ENCODE results near the gene HEG1.

The HEG1 gene

GRCh38 chr3:124973290-124973689, 82.5 kb downstream of the HEG1 start:
- no peak overlapping the region for H3K4me3 ChIP-seq (ENCODE audit: low read depth in 1 of 2, low read length in 2 of 2)
- H3K4me1 ChIP-seq (ENCODE audit: control insufficient read depth in 1 of 2, insufficient read depth in 2 of 2, low read length in 2 of 2): peaks cover 25 to 52% of the 10 kb centered on the region in 2 donors
- peaks cover 0 to 10% of the 10 kb centered on the region in 2 donors for H3K36me3 ChIP-seq (ENCODE audit: control insufficient read depth in 1 of 2, insufficient read depth in 2 of 2, low read length in 2 of 2)
- H3K27me3 ChIP-seq (ENCODE audit: control insufficient read depth in 1 of 2, insufficient read depth in 2 of 2, low read length in 2 of 2): no peaks in the 10 kb centered on the region
- H3K27ac ChIP-seq (ENCODE audit: low read depth, low read length): no peak overlapping the region
- H3K9me3 ChIP-seq (ENCODE audit: control insufficient read depth in 1 of 2, low read length in 2 of 2): no peaks in the 10 kb centered on the region
- no peak overlapping the region for H3K9ac ChIP-seq (ENCODE audit: low read depth in 1 of 2, low read length in 2 of 2)

- Histone ChIP-seq H3K9ac (ENCODE audit: low read depth in 1 of 2, low read length in 2 of 2) (peak overlapping the region in 1 of 2 donors; percentile 53), H3K4me3 (ENCODE audit: low read depth in 1 of 2, low read length in 2 of 2) (no peak overlapping the region), H3K27me3 (ENCODE audit: control insufficient read depth in 1 of 2, insufficient read depth in 2 of 2, low read length in 2 of 2) (no peaks in the 10 kb centered on the region), H3K4me1 (ENCODE audit: control insufficient read depth in 1 of 2, insufficient read depth in 2 of 2, low read length in 2 of 2) (peaks cover 25 to 52% of the 10 kb centered on the region in 2 donors), H3K36me3 (ENCODE audit: control insufficient read depth in 1 of 2, insufficient read depth in 2 of 2, low read length in 2 of 2) (peaks cover 0 to 8% of the 10 kb centered on the region in 2 donors), H3K27ac (ENCODE audit: low read depth, low read length) (peak overlapping the region; percentile 76), H3K9me3 (ENCODE audit: control insufficient read depth in 1 of 2, low read length in 2 of 2) (no peaks in the 10 kb centered on the region)
Measured at GRCh38 chr3:124972457-124972856, 83.3 kb downstream of the HEG1 start.

DNA sequence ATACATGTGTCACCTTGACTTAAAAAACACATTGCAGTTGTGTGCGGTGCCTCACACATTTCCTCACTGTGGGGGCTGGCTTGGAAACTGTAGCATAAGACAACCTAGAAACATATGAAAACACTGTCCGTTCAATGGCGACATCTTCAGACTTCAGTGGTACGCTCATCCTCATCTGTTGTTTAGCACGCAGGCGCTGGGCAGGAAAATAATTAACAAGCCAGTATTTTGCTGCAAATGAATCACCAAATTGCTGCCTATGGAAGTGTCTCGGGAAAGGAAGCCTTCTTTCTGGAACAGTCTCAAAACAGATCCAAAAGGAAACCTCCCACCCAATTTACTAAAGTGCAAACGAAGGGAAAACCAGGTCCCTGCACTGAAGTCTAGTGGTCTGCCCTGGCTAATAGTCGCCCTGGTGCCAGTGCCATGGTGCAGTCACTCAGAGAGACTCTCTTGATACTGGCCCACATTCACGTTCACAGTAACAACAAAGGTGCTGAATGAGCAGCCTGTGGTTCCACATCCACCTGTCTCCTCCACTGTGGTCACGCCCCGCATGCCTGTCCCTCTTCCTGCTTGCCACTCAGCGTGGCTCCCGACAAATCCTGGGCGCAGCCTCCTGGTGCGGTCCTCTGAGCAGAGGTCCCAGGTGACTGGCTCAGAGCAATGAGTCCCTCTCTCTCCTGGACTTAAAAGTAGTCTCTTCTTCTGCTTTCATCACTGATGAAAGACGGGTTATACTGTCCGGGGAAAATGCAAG, 85.7 kb downstream of the HEG1 start:
- no peak overlapping the region for H3K4me3 ChIP-seq (ENCODE audit: low read depth in 1 of 2, low read length in 2 of 2)
- no peaks in the 10 kb centered on the region for H3K27me3 ChIP-seq (ENCODE audit: control insufficient read depth in 1 of 2, insufficient read depth in 2 of 2, low read length in 2 of 2)
- peaks cover 0 to 8% of the 10 kb centered on the region in 2 donors for H3K36me3 ChIP-seq (ENCODE audit: control insufficient read depth in 1 of 2, insufficient read depth in 2 of 2, low read length in 2 of 2)
- no peaks in the 10 kb centered on the region for H3K9me3 ChIP-seq (ENCODE audit: control insufficient read depth in 1 of 2, low read length in 2 of 2)
- no peak overlapping the region for H3K27ac ChIP-seq (ENCODE audit: low read depth, low read length)
- peak overlapping the region in 1 of 2 donors; percentile 6 for H3K9ac ChIP-seq (ENCODE audit: low read depth in 1 of 2, low read length in 2 of 2)
- H3K4me1 ChIP-seq (ENCODE audit: control insufficient read depth in 1 of 2, insufficient read depth in 2 of 2, low read length in 2 of 2): peaks cover 25 to 59% of the 10 kb centered on the region in 2 donors

DNA sequence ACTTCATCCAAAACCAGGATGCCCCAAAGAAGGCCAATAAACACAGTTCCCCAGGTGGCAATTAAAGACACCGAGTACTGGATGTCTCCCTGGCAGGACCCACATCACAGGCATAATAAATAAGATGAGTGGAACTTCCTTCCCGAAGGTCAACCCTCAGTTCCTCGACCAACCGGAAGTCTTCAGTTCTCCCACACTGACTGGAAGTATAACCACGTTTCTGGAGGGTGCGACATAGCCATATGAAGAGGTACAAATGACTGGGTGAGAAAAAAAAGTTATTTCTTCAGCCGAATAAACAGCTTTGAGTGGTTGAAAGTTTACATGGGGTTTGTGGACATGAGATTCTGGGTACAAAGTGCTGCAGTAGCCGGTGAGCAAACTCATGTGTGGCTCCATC, 86.6 kb downstream of the HEG1 start:
- Histone ChIP-seq H3K27me3 (ENCODE audit: control insufficient read depth in 1 of 2, insufficient read depth in 2 of 2, low read length in 2 of 2) (no peaks in the 10 kb centered on the region), H3K9ac (ENCODE audit: low read depth in 1 of 2, low read length in 2 of 2) (no peak overlapping the region), H3K9me3 (ENCODE audit: control insufficient read depth in 1 of 2, low read length in 2 of 2) (no peaks in the 10 kb centered on the region), H3K27ac (ENCODE audit: low read depth, low read length) (no peak overlapping the region), H3K4me1 (ENCODE audit: control insufficient read depth in 1 of 2, insufficient read depth in 2 of 2, low read length in 2 of 2) (peaks cover 24 to 57% of the 10 kb centered on the region in 2 donors), H3K36me3 (ENCODE audit: control insufficient read depth in 1 of 2, insufficient read depth in 2 of 2, low read length in 2 of 2) (peaks cover 0 to 8% of the 10 kb centered on the region in 2 donors), H3K4me3 (ENCODE audit: low read depth in 1 of 2, low read length in 2 of 2) (no peak overlapping the region)

DNA sequence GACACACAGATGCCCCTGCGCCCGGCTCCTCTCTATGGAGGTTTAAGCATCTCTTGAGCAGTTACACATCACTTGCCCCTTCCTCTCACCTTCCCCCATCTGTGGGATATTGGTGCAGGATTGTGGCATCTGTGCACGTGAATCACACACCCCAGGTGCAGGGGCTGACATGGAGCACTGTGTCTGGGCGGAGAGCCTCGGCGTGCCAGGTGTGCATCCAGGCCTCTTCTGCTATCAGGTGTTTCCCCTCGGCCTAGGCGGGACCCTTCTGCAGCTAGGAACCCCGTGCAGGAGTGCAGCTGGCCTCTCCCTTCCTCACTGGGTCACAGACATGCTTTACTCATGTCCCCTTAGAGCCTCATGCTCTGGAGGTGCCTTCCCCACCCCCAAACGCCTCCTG, 87.8 kb downstream of the HEG1 start:
- Histone ChIP-seq H3K4me3 (ENCODE audit: low read depth in 1 of 2, low read length in 2 of 2) (no peak overlapping the region), H3K27me3 (ENCODE audit: control insufficient read depth in 1 of 2, insufficient read depth in 2 of 2, low read length in 2 of 2) (no peaks in the 10 kb centered on the region), H3K27ac (ENCODE audit: low read depth, low read length) (no peak overlapping the region), H3K4me1 (ENCODE audit: control insufficient read depth in 1 of 2, insufficient read depth in 2 of 2, low read length in 2 of 2) (peaks cover 21 to 54% of the 10 kb centered on the region in 2 donors), H3K9ac (ENCODE audit: low read depth in 1 of 2, low read length in 2 of 2) (no peak overlapping the region), H3K36me3 (ENCODE audit: control insufficient read depth in 1 of 2, insufficient read depth in 2 of 2, low read length in 2 of 2) (peaks cover 0 to 8% of the 10 kb centered on the region in 2 donors), H3K9me3 (ENCODE audit: control insufficient read depth in 1 of 2, low read length in 2 of 2) (no peaks in the 10 kb centered on the region)

DNA sequence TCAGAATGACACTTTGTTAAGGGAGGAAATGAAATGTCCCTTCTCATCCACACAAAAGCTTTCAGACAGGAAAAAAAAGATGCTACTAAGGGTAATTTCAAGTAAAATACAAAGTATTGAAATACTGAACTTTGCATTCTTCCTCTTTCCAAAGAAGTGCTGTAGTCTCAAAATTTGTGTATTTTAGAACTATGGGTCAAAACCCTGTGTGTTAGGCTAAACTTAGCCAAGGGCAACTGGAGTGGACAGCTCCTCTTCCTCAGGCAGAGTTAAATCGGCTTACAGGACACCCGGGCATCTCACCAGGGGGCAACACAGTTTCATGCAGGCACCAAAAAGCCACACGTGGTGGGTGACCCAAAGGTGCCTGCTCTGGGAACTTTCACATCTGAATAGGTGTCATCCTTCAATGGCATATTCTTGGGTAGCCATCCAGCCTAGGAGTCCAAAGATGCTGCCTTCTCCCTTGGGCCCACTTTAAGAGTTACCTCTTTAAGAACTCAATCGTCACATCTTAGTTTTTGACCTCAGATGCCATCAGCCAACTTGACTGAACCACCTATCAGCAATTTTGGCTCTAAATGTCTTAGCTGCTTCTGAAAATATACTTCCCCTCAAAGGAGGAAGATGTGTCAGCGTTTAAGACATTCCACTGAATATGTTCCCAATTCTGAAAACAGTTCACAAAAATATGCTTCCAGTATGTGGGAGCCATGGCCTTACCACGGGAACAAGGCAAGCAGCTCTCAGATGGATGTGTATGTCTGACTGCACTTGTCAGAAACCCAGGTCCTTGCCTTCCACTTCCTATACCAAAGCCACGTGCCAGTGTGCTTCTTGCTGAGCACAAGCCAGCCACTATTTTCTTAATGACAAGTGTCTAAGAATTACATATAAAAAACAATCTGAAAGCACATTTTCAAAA, 89.0 kb downstream of the HEG1 start:
- Histone ChIP-seq H3K27me3 (ENCODE audit: control insufficient read depth in 1 of 2, insufficient read depth in 2 of 2, low read length in 2 of 2) (no peaks in the 10 kb centered on the region), H3K9me3 (ENCODE audit: control insufficient read depth in 1 of 2, low read length in 2 of 2) (no peaks in the 10 kb centered on the region), H3K9ac (ENCODE audit: low read depth in 1 of 2, low read length in 2 of 2) (no peak overlapping the region), H3K36me3 (ENCODE audit: control insufficient read depth in 1 of 2, insufficient read depth in 2 of 2, low read length in 2 of 2) (peaks cover 0 to 8% of the 10 kb centered on the region in 2 donors), H3K27ac (ENCODE audit: low read depth, low read length) (no peak overlapping the region), H3K4me1 (ENCODE audit: control insufficient read depth in 1 of 2, insufficient read depth in 2 of 2, low read length in 2 of 2) (peaks cover 24 to 61% of the 10 kb centered on the region in 2 donors), H3K4me3 (ENCODE audit: low read depth in 1 of 2, low read length in 2 of 2) (no peak overlapping the region)

- Histone ChIP-seq H3K27me3 (ENCODE audit: control insufficient read depth in 1 of 2, insufficient read depth in 2 of 2, low read length in 2 of 2) (no peaks in the 10 kb centered on the region), H3K9me3 (ENCODE audit: control insufficient read depth in 1 of 2, low read length in 2 of 2) (no peaks in the 10 kb centered on the region), H3K4me3 (ENCODE audit: low read depth in 1 of 2, low read length in 2 of 2) (no peak overlapping the region), H3K4me1 (ENCODE audit: control insufficient read depth in 1 of 2, insufficient read depth in 2 of 2, low read length in 2 of 2) (peaks cover 27 to 62% of the 10 kb centered on the region in 2 donors), H3K9ac (ENCODE audit: low read depth in 1 of 2, low read length in 2 of 2) (no peak overlapping the region), H3K36me3 (ENCODE audit: control insufficient read depth in 1 of 2, insufficient read depth in 2 of 2, low read length in 2 of 2) (peaks cover 0 to 7% of the 10 kb centered on the region in 2 donors), H3K27ac (ENCODE audit: low read depth, low read length) (no peak overlapping the region)
Measured at GRCh38 chr3:124965413-124965812, 90.4 kb downstream of the HEG1 start.

DNA sequence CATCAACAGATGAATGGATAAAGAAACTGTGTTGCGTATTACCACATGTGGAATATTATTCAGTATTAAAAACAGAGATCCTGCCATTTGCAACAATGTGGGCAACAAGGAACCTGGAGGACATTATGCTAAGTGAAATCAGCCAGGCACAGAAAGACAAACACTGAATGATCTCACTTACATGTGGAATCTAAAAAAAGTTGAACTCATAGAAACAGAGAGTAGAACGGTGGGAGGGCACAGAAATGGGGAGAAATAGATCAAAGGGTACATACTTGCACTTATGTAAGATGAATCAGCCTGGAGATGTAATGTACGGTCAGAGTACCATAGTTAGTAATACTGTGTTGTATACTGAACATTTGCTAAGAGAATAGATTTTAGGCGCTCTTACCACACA, 91.4 kb downstream of the HEG1 start:
- H3K4me1 ChIP-seq (ENCODE audit: control insufficient read depth in 1 of 2, insufficient read depth in 2 of 2, low read length in 2 of 2): peaks cover 30 to 60% of the 10 kb centered on the region in 2 donors

GRCh38 chr3:124963755-124964154, 92.0 kb downstream of the HEG1 start:
- Histone ChIP-seq H3K9me3 (ENCODE audit: control insufficient read depth in 1 of 2, low read length in 2 of 2) (no peaks in the 10 kb centered on the region), H3K36me3 (ENCODE audit: control insufficient read depth in 1 of 2, insufficient read depth in 2 of 2, low read length in 2 of 2) (peaks cover 0 to 2% of the 10 kb centered on the region in 2 donors), H3K27me3 (ENCODE audit: control insufficient read depth in 1 of 2, insufficient read depth in 2 of 2, low read length in 2 of 2) (no peaks in the 10 kb centered on the region), H3K4me3 (ENCODE audit: low read depth in 1 of 2, low read length in 2 of 2) (no peak overlapping the region), H3K4me1 (ENCODE audit: control insufficient read depth in 1 of 2, insufficient read depth in 2 of 2, low read length in 2 of 2) (peaks cover 36 to 60% of the 10 kb centered on the region in 2 donors), H3K27ac (ENCODE audit: low read depth, low read length) (peak overlapping the region; percentile 42), H3K9ac (ENCODE audit: low read depth in 1 of 2, low read length in 2 of 2) (no peak overlapping the region)

More for the DNA sequence above, 91.4 kb downstream of the HEG1 start:
- H3K36me3 ChIP-seq (ENCODE audit: control insufficient read depth in 1 of 2, insufficient read depth in 2 of 2, low read length in 2 of 2): peaks cover 0 to 2% of the 10 kb centered on the region in 2 donors
- no peaks in the 10 kb centered on the region for H3K27me3 ChIP-seq (ENCODE audit: control insufficient read depth in 1 of 2, insufficient read depth in 2 of 2, low read length in 2 of 2)
- no peak overlapping the region for H3K4me3 ChIP-seq (ENCODE audit: low read depth in 1 of 2, low read length in 2 of 2)
- peak overlapping the region; percentile 42 for H3K27ac ChIP-seq (ENCODE audit: low read depth, low read length)
- no peaks in the 10 kb centered on the region for H3K9me3 ChIP-seq (ENCODE audit: control insufficient read depth in 1 of 2, low read length in 2 of 2)
- no peak overlapping the region for H3K9ac ChIP-seq (ENCODE audit: low read depth in 1 of 2, low read length in 2 of 2)

DNA sequence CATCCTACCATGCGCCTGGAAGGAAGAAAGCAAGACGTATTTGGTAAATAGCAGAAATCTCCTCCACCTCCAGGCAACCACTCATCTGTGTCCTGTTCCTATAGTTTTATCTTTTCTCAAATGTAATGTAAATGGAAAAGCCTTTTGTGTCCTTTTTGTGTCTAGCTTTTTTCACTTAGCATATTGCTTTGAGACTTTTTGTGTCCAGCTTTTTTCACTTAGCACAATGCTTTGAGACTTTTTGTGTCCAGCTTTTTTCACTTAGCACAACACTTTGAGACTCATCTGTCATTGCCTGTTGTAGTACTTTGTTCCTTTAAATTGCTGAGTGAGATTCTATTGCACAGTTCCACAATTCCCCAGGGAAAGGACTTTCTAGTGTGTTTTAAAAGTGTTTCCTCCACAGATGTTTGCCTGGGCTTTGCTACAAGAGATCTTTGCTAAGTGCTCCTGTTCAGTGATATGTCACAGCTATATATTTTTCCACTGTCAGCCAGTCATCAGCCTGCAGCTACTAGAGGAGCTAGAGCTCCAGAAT, 93.3 kb downstream of the HEG1 start:
- no peaks in the 10 kb centered on the region for H3K9me3 ChIP-seq (ENCODE audit: control insufficient read depth in 1 of 2, low read length in 2 of 2)
- H3K27me3 ChIP-seq (ENCODE audit: control insufficient read depth in 1 of 2, insufficient read depth in 2 of 2, low read length in 2 of 2): no peaks in the 10 kb centered on the region
- no peak overlapping the region for H3K9ac ChIP-seq (ENCODE audit: low read depth in 1 of 2, low read length in 2 of 2)
- peaks cover 36 to 63% of the 10 kb centered on the region in 2 donors for H3K4me1 ChIP-seq (ENCODE audit: control insufficient read depth in 1 of 2, insufficient read depth in 2 of 2, low read length in 2 of 2)
- H3K36me3 ChIP-seq (ENCODE audit: control insufficient read depth in 1 of 2, insufficient read depth in 2 of 2, low read length in 2 of 2): no peaks in the 10 kb centered on the region
- no peak overlapping the region for H3K4me3 ChIP-seq (ENCODE audit: low read depth in 1 of 2, low read length in 2 of 2)
- H3K27ac ChIP-seq (ENCODE audit: low read depth, low read length): no peak overlapping the region

All from duodenal mucosa (tissue), 2 donors.